ENCODE measurements around the gene ATP6V1E1.

Gene ATP6V1E1

GRCh38 chr22:17613280-17613679 is 15.3 kb downstream of the ATP6V1E1 start:
- no peak overlapping the region for H3K4me3 ChIP-seq (ENCODE audit: low read depth in 1 of 2, low read length in 2 of 2)
- H3K4me2 ChIP-seq (ENCODE audit: insufficient read depth, low read length) = no peak overlapping the region
- no peaks in the 10 kb centered on the region for H3K27me3 ChIP-seq (ENCODE audit: insufficient read depth, low read length, poor library complexity)
- no peaks in the 10 kb centered on the region for H4K20me1 ChIP-seq (ENCODE audit: insufficient read depth, low read length)
- H3K27ac ChIP-seq (ENCODE audit: low read length) = no peak overlapping the region
- ATAC-seq (ENCODE audit: insufficient read depth, low read depth) (no peak), DNase-seq (no peak)
- peaks cover 47% of the 10 kb centered on the region for H3K36me3 ChIP-seq (ENCODE audit: insufficient read depth, low read length)
- H2AFZ ChIP-seq (ENCODE audit: low read depth, low read length) = no peak overlapping the region
- H3K79me2 ChIP-seq (ENCODE audit: insufficient read depth, low read length) = 0 out of 2 replicates have a peak, but pooled peaks cover 2% of the 10 kb centered on the region
- TF ChIP-seq CTCF (IDR thresholded peaks at IDR 0.05; ENCODE audit: borderline replicate concordance, extremely low read depth, low read length, poor library complexity, severe bottlenecking) (no peak), EZH2 (IDR thresholded peaks at IDR 0.05; ENCODE audit: borderline replicate concordance, low read depth, low read length, severe bottlenecking) (no peak)
- H3K9me3 ChIP-seq (ENCODE audit: insufficient read depth, low read length, severe bottlenecking) = no peaks in the 10 kb centered on the region
- H3K9ac ChIP-seq (ENCODE audit: low read depth, low read length) = no peak overlapping the region
- no peaks in the 10 kb centered on the region for H3K4me1 ChIP-seq (ENCODE audit: insufficient read depth, low read length)

GRCh38 chr22:17612057-17612456 is 16.5 kb downstream of the ATP6V1E1 start:
- 0 out of 2 replicates have a peak, but pooled peaks cover 2% of the 10 kb centered on the region for H3K79me2 ChIP-seq (ENCODE audit: insufficient read depth, low read length)
- no peak overlapping the region for H3K27ac ChIP-seq (ENCODE audit: low read length)
- H3K4me2 ChIP-seq (ENCODE audit: insufficient read depth, low read length) = no peak overlapping the region
- TF ChIP-seq EZH2 (IDR thresholded peaks at IDR 0.05; ENCODE audit: borderline replicate concordance, low read depth, low read length, severe bottlenecking) = no peak
- no peak for TF ChIP-seq CTCF (IDR thresholded peaks at IDR 0.05; ENCODE audit: borderline replicate concordance, extremely low read depth, low read length, poor library complexity, severe bottlenecking)
- H3K4me1 ChIP-seq (ENCODE audit: insufficient read depth, low read length) = no peaks in the 10 kb centered on the region
- H3K9me3 ChIP-seq (ENCODE audit: insufficient read depth, low read length, severe bottlenecking) = no peaks in the 10 kb centered on the region
- DNase-seq = no peak
- no peak overlapping the region for H2AFZ ChIP-seq (ENCODE audit: low read depth, low read length)
- no peak overlapping the region for H3K9ac ChIP-seq (ENCODE audit: low read depth, low read length)
- H3K4me3 ChIP-seq (ENCODE audit: low read depth in 1 of 2, low read length in 2 of 2) = no peak overlapping the region
- peaks cover 4% of the 10 kb centered on the region; the same call in 1 of the 2 replicates for H4K20me1 ChIP-seq (ENCODE audit: insufficient read depth, low read length)
- no peak for ATAC-seq (ENCODE audit: insufficient read depth, low read depth)
- no peaks in the 10 kb centered on the region for H3K27me3 ChIP-seq (ENCODE audit: insufficient read depth, low read length, poor library complexity)
- H3K36me3 ChIP-seq (ENCODE audit: insufficient read depth, low read length) = peaks cover 49% of the 10 kb centered on the region

DNA sequence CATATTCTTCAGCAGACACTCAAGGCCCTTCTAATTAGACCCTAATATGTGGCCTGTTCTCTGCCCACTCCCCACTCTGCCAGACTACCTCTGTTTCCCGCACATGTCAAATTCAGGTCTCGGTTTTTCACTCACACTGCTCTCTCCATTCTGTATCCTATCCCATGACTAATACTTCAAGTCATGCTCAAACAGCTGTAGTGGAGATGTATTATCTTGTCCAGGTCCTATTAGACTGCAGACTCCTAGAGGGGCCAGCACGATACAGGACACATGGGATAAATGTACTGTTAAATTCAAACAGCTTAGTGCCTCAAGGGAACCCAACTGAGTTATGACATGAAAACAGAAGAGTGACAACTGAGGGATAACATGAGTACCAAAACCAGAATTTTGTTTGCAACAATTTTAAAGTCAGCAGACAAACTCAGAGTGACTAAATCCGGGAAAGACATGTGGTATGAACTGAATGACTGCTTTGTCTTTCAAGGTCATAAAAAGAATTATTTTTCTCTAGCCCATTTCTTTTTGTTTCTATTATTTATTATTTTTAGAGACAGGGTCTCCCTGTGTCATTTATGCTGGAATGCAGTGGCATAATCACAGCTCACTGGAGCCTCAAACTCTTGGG is 20.5 kb downstream of the ATP6V1E1 start:
- H2AFZ ChIP-seq (ENCODE audit: low read depth, low read length) = no peak overlapping the region
- ATAC-seq (ENCODE audit: insufficient read depth, low read depth) (no peak), DNase-seq (no peak)
- no peak overlapping the region for H3K9ac ChIP-seq (ENCODE audit: low read depth, low read length)
- H3K4me1 ChIP-seq (ENCODE audit: insufficient read depth, low read length) = no peaks in the 10 kb centered on the region
- peaks cover 59% of the 10 kb centered on the region for H3K36me3 ChIP-seq (ENCODE audit: insufficient read depth, low read length)
- peaks cover 7% of the 10 kb centered on the region; the same call in 1 of the 2 replicates for H4K20me1 ChIP-seq (ENCODE audit: insufficient read depth, low read length)
- peaks cover 19% of the 10 kb centered on the region for H3K79me2 ChIP-seq (ENCODE audit: insufficient read depth, low read length)
- H3K27me3 ChIP-seq (ENCODE audit: insufficient read depth, low read length, poor library complexity) = no peaks in the 10 kb centered on the region
- H3K27ac ChIP-seq (ENCODE audit: low read length) = no peak overlapping the region
- H3K4me3 ChIP-seq (ENCODE audit: low read depth in 1 of 2, low read length in 2 of 2) = no peak overlapping the region
- no peaks in the 10 kb centered on the region for H3K9me3 ChIP-seq (ENCODE audit: insufficient read depth, low read length, severe bottlenecking)
- TF ChIP-seq EZH2 (IDR thresholded peaks at IDR 0.05; ENCODE audit: borderline replicate concordance, low read depth, low read length, severe bottlenecking) (no peak), CTCF (IDR thresholded peaks at IDR 0.05; ENCODE audit: borderline replicate concordance, extremely low read depth, low read length, poor library complexity, severe bottlenecking) (no peak)
- no peak overlapping the region for H3K4me2 ChIP-seq (ENCODE audit: insufficient read depth, low read length)
